WERI-Rb-1 (cell line): ENCODE measurements around the gene GTF3C6.

Source experiments
- DNase-seq: peaks from one replicate; pipeline ENCODE4 v3.0.0-alpha.2; 2020
- H3K27ac ChIP-seq: fragments of 250-450 bp; sonication (Bioruptor Pico); 2 replicates; pipeline ENCODE4 v1.5.1; 2020; ENCODE audit warnings: mild to moderate bottlenecking, moderate library complexity
- H3K27me3 ChIP-seq: fragments of 250-450 bp; sonication (Bioruptor Pico); 2 replicates; pipeline ENCODE4 v1.5.1; 2021; ENCODE audit warnings: mild to moderate bottlenecking, low read depth, moderate library complexity; ENCODE audit not compliant: insufficient read depth, severe bottlenecking
- H3K36me3 ChIP-seq: fragments of 250-450 bp; sonication (Bioruptor Pico); 2 replicates; pipeline ENCODE4 v1.5.1; 2020; ENCODE audit warnings: mild to moderate bottlenecking, moderate library complexity
- H3K4me3 ChIP-seq: 2 replicates; pipeline ENCODE4 v1.5.1; 2011; ENCODE audit warnings: low read depth, mild to moderate bottlenecking, control low read depth, low read length
- H3K9me3 ChIP-seq: fragments of 250-450 bp; sonication (Bioruptor Pico); 2 replicates; pipeline ENCODE4 v1.5.1; 2021; ENCODE audit warnings: mild to moderate bottlenecking, moderate library complexity; ENCODE audit not compliant: severe bottlenecking
- TF ChIP-seq, protein P1 (sequence below): IDR thresholded peaks from 2 replicates; pipeline ENCODE4 v1.5.1; 2011; ENCODE audit warnings: low read depth, mild to moderate bottlenecking, control low read depth, inconsistent platforms, low read length

GTF3C6 gene

GRCh38 chr6:110958329-110959192, at the start of gene GTF3C6:
GTF3C6 (plus strand) TSS chr6:110958706; CDS start chr6:110958770, 64 bp downstream.
- H3K4me3 ChIP-seq, result peak within 1 kb of the TSS; percentile 79
- TF ChIP-seq, protein P1, sequence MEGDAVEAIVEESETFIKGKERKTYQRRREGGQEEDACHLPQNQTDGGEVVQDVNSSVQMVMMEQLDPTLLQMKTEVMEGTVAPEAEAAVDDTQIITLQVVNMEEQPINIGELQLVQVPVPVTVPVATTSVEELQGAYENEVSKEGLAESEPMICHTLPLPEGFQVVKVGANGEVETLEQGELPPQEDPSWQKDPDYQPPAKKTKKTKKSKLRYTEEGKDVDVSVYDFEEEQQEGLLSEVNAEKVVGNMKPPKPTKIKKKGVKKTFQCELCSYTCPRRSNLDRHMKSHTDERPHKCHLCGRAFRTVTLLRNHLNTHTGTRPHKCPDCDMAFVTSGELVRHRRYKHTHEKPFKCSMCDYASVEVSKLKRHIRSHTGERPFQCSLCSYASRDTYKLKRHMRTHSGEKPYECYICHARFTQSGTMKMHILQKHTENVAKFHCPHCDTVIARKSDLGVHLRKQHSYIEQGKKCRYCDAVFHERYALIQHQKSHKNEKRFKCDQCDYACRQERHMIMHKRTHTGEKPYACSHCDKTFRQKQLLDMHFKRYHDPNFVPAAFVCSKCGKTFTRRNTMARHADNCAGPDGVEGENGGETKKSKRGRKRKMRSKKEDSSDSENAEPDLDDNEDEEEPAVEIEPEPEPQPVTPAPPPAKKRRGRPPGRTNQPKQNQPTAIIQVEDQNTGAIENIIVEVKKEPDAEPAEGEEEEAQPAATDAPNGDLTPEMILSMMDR, result no peak
- H3K27me3 ChIP-seq, result no peaks in the 10 kb centered on the region
- no peaks in the 10 kb centered on the region for H3K9me3 ChIP-seq
- peak; percentile 94 for DNase-seq
- peak within 1 kb of the TSS; percentile 98 for H3K27ac ChIP-seq
- H3K36me3 ChIP-seq, result peaks cover 33% of the 10 kb centered on the region

- no peak for DNase-seq
- no peaks in the 10 kb centered on the region for H3K9me3 ChIP-seq
- no peaks in the 10 kb centered on the region for H3K36me3 ChIP-seq
- no peaks in the 10 kb centered on the region for H3K27me3 ChIP-seq
- no peak overlapping the region for H3K27ac ChIP-seq
- TF ChIP-seq, protein P1, result no peak
- H3K4me3 ChIP-seq, result no peak overlapping the region
These were observed 27.7 kb upstream of the GTF3C6 start for GRCh38 chr6:110930781-110931180.

DNA sequence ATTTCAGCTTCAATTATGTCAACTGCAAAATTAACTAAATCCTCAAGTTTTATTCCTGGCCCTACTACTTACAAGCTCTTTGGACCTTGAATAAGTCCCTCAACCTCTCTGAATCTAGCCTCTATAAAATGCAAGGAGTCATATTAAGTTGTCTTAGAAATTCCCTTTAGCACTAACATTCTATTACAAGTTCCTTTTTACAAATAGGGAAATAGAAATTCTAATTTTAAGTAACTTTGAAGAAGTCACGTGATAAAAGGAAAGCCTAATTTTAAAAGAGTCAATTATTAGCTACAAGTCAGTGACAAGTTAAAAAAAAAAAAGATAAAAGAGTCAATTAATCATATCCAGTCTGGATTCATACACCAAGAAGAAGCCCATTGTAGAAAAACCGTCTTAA, 24.6 kb upstream of the GTF3C6 start:
- no peak for DNase-seq
- no peaks in the 10 kb centered on the region for H3K27me3 ChIP-seq
- no peaks in the 10 kb centered on the region for H3K36me3 ChIP-seq
- TF ChIP-seq, protein P1, result no peak
- no peak overlapping the region for H3K27ac ChIP-seq
- no peaks in the 10 kb centered on the region for H3K9me3 ChIP-seq
- H3K4me3 ChIP-seq, result no peak overlapping the region

- TF ChIP-seq, protein P1, result no peak
- Histone ChIP-seq H3K9me3 (no peaks in the 10 kb centered on the region), H3K4me3 (no peak overlapping the region), H3K36me3 (no peaks in the 10 kb centered on the region), H3K27me3 (no peaks in the 10 kb centered on the region), H3K27ac (no peak overlapping the region)
- DNase-seq, result no peak
These were observed 24.1 kb upstream of the GTF3C6 start for GRCh38 chr6:110934381-110934898.

DNA sequence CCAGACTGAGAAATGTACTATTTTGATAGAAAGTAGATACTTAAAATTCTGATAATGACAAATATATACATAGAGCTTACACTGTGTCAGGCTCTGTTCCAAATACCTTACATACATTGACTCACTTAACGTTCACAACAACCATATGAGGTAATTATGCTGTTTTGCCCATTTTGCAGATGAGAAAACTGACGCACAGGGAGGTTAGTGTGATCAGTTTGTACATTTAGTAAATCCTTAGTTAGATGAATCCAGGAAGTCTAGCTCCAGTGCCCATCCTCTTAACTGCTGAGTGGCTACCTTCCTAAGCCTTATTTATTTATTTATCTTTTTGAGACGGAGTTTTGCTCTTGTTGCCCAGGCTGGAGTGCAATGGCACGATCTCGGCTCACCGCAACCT, 23.3 kb upstream of the GTF3C6 start:
- no peaks in the 10 kb centered on the region for H3K27me3 ChIP-seq
- H3K27ac ChIP-seq, result no peak overlapping the region
- TF ChIP-seq, protein P1, result no peak
- DNase-seq, result no peak
- H3K9me3 ChIP-seq, result no peaks in the 10 kb centered on the region
- H3K4me3 ChIP-seq, result no peak overlapping the region
- H3K36me3 ChIP-seq, result no peaks in the 10 kb centered on the region
